ENCODE data around the gene DTNB. TPM values are rescaled to one million over a fixed set of nuclear protein-coding genes. Genes with fewer than 3 reads are reported as not detected.

Gene DTNB
- total and polyA plus RNA-seq, 2 donors (not counting 3 experiments of a cell fraction or from before 2014, with no cell fraction given), result 11.5 to 17.0 TPM

GRCh38 chr2:25411753-25412152, 261.6 kb downstream of the DTNB start:
- Histone ChIP-seq H3K79me2 (ENCODE audit: control insufficient read depth, insufficient read depth, low read length) (no peaks in the 10 kb centered on the region), H3K9me3 (replicated peaks; ENCODE audit: control insufficient read depth, insufficient read depth, low read length) (no peaks in the 10 kb centered on the region), H3K27me3 (ENCODE audit: control insufficient read depth in 2 of 2, insufficient read depth in 2 of 2, low read length in 2 of 2) (no peaks in the 10 kb centered on the region), H2AFZ (ENCODE audit: low read depth, low read length) (no peak overlapping the region), H3K27ac (ENCODE audit: insufficient read depth, low read depth, low read length) (no peak overlapping the region), H3K4me2 (ENCODE audit: insufficient read depth, low read length) (no peak overlapping the region), H3K9ac (replicated peaks; ENCODE audit: extremely low read depth, insufficient read depth, low read length) (no peak overlapping the region), H4K20me1 (replicated peaks; ENCODE audit: control insufficient read depth, extremely low read depth, insufficient read depth, low read length) (no peaks in the 10 kb centered on the region), H3K4me1 (ENCODE audit: control insufficient read depth, extremely low read depth, insufficient read depth, low read length) (no peaks in the 10 kb centered on the region), H3K4me3 (replicated peaks in 1 of 3; ENCODE audit: insufficient read depth in 1 of 3, low read depth in 1 of 3, low read length in 3 of 3) (no peak overlapping the region), H3K9me1 (replicated peaks; ENCODE audit: control insufficient read depth, extremely low read depth, insufficient read depth, low read length) (no peaks in the 10 kb centered on the region), H3K36me3 (ENCODE audit: control insufficient read depth in 2 of 2, extremely low read depth in 1 of 2, insufficient read depth in 2 of 2, low read length in 2 of 2) (no peaks in the 10 kb centered on the region)
- dilution Hi-C loops (cut with MboI; ENCODE audit: extremely low pct_ligation_motif_present, low sequenced_read_pairs) (no loop called here), intact Hi-C loops (cut with micrococcal nuclease) (no loop called here)
- FAIRE-seq (no peak), DNase-seq (ENCODE audit: low read depth, low spot score) (no peak)
- BruUV-seq (replicated peaks), result no TSS peak
- TF ChIP-seq GATA2 (IDR thresholded peaks at IDR 0.05; ENCODE audit: insufficient read depth, insufficient read length, low read depth, low read length) (no peak), POLR2A (IDR thresholded peaks at IDR 0.05; ENCODE audit: low read depth, low read length) (no peak), MYC (IDR thresholded peaks at IDR 0.05; ENCODE audit: low read depth, low read length) (no peak), CTCF (IDR thresholded peaks at IDR 0.05; ENCODE audit: extremely low read depth in 1 of 2, insufficient read depth in 1 of 2, low read depth in 1 of 2, low read length in 2 of 2) (no peak), POLR2AphosphoS5 (IDR thresholded peaks at IDR 0.05; ENCODE audit: insufficient read depth, low read depth, low read length) (no peak), MAX (IDR thresholded peaks at IDR 0.05; ENCODE audit: insufficient read depth, insufficient read length) (no peak), JUN (IDR thresholded peaks at IDR 0.05; ENCODE audit: borderline replicate concordance, insufficient read depth, insufficient read length, low read depth) (no peak), FOS (IDR thresholded peaks at IDR 0.05; ENCODE audit: borderline replicate concordance, insufficient read depth, low read length) (no peak), EZH2 (IDR thresholded peaks at IDR 0.05; ENCODE audit: borderline replicate concordance, low read depth, low read length, severe bottlenecking) (no peak)
- ChIA-PET POLR2A (no interaction called here), CTCF (no interaction called here)
